Measurements from ENCODE around the gene NAB1. TPM values are rescaled to one million over a fixed set of nuclear protein-coding genes. Genes with fewer than 3 reads are reported as not detected.

The NAB1 gene
- total RNA-seq, 1 donor from 2014 or later, result 71.5 TPM

DNA sequence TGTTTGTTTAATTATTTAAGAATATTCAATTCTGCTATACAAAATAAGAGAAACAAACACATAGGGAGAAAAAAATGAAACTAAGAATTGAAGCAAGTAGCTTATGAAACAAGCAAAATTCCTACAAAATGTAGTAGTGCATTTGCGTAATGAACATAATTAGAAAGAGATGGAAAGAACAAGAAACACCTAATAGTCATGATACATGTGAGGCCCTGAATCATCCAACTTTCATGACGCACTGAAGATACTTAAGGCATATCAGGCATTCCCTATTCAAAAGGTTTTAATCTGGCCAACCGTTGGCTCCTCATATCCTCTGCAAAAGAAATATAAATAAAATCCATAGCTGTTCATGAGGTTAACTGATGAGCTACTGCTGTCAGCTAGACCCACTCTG, 14.5 kb upstream of the NAB1 start:
- H4K20me1 ChIP-seq (ENCODE audit: low read depth), result no peaks in the 10 kb centered on the region
- Mint-ChIP-seq H3K36me3 (no peaks in the 10 kb centered on the region), H3K27ac (no peak overlapping the region)

DNA sequence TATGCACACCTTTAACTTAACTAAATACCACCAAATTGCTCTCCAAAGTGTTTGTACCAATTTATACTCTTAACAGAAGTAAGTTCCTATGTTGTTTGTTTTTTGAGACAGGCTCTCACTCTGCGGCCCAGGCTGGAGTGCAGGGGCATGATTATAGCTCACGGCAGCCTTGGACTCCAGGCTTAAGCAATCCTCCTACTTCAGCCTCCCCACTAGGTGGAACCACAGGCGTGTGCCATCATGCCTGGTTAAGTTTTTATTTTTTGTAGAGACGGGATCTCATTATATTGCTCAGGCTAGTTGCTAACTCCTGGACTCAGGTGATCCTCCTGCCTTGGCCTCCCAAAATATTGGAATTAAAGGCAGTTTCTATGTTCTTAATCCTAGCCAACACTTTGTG, 13.1 kb upstream of the NAB1 start:
- no peaks in the 10 kb centered on the region for H3K9me3 Mint-ChIP-seq
- no peaks in the 10 kb centered on the region for H4K20me1 ChIP-seq (ENCODE audit: low read depth)
- no peak overlapping the region for H3K27ac ChIP-seq
- TF ChIP-seq EZH2 (IDR thresholded peaks at IDR 0.05), result no peak
- TF ChIP-seq, protein P1, sequence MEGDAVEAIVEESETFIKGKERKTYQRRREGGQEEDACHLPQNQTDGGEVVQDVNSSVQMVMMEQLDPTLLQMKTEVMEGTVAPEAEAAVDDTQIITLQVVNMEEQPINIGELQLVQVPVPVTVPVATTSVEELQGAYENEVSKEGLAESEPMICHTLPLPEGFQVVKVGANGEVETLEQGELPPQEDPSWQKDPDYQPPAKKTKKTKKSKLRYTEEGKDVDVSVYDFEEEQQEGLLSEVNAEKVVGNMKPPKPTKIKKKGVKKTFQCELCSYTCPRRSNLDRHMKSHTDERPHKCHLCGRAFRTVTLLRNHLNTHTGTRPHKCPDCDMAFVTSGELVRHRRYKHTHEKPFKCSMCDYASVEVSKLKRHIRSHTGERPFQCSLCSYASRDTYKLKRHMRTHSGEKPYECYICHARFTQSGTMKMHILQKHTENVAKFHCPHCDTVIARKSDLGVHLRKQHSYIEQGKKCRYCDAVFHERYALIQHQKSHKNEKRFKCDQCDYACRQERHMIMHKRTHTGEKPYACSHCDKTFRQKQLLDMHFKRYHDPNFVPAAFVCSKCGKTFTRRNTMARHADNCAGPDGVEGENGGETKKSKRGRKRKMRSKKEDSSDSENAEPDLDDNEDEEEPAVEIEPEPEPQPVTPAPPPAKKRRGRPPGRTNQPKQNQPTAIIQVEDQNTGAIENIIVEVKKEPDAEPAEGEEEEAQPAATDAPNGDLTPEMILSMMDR (IDR thresholded peaks at IDR 0.05), result no peak
- no peak for TF ChIP-seq EZH2phosphoT487 (IDR thresholded peaks at IDR 0.05)
- no peaks in the 10 kb centered on the region for H3K9me3 ChIP-seq (ENCODE audit: low read depth)
- DNase-seq (ENCODE audit: low spot score), result no peak
- peaks cover 2% of the 10 kb centered on the region for H3K27me3 Mint-ChIP-seq (ENCODE audit: insufficient read depth, low read depth)
- no peaks in the 10 kb centered on the region for H3K79me2 ChIP-seq (ENCODE audit: low read depth)
- no peak overlapping the region for H3K4me3 ChIP-seq
- no peak overlapping the region for H3K27ac Mint-ChIP-seq
- no peak overlapping the region for H3K9ac ChIP-seq
- H3K4me3 Mint-ChIP-seq, result no peak overlapping the region
- no peak overlapping the region for H3K4me2 ChIP-seq
- H2AFZ ChIP-seq (replicated peaks), result no peak overlapping the region
- H3K36me3 ChIP-seq, result no peaks in the 10 kb centered on the region
- H3K27me3 ChIP-seq, result no peaks in the 10 kb centered on the region
- no peaks in the 10 kb centered on the region for H3K4me1 ChIP-seq
- H3F3A ChIP-seq (ENCODE audit: low read depth), result no peaks in the 10 kb centered on the region
- no peaks in the 10 kb centered on the region for H3K36me3 Mint-ChIP-seq
- H3K4me1 Mint-ChIP-seq, result peaks cover 22% of the 10 kb centered on the region

More for the DNA sequence above, 14.5 kb upstream of the NAB1 start:
- H3K27me3 Mint-ChIP-seq (ENCODE audit: insufficient read depth, low read depth), result peaks cover 2% of the 10 kb centered on the region
- Histone ChIP-seq H3F3A (ENCODE audit: low read depth) (no peaks in the 10 kb centered on the region), H3K27me3 (no peaks in the 10 kb centered on the region), H3K36me3 (no peaks in the 10 kb centered on the region), H3K79me2 (ENCODE audit: low read depth) (no peaks in the 10 kb centered on the region), H3K9ac (no peak overlapping the region), H3K27ac (no peak overlapping the region), H3K9me3 (ENCODE audit: low read depth) (no peaks in the 10 kb centered on the region), H3K4me2 (no peak overlapping the region), H3K4me3 (no peak overlapping the region), H2AFZ (replicated peaks) (no peak overlapping the region), H3K4me1 (no peaks in the 10 kb centered on the region)
- DNase-seq (ENCODE audit: low spot score), result no peak
- no peak for TF ChIP-seq EZH2 (IDR thresholded peaks at IDR 0.05)
- TF ChIP-seq, protein P1 (IDR thresholded peaks at IDR 0.05), result no peak
- no peak for TF ChIP-seq EZH2phosphoT487 (IDR thresholded peaks at IDR 0.05)
- H3K4me3 Mint-ChIP-seq, result no peak overlapping the region
- peaks cover 22% of the 10 kb centered on the region for H3K4me1 Mint-ChIP-seq
- no peaks in the 10 kb centered on the region for H3K9me3 Mint-ChIP-seq

DNA sequence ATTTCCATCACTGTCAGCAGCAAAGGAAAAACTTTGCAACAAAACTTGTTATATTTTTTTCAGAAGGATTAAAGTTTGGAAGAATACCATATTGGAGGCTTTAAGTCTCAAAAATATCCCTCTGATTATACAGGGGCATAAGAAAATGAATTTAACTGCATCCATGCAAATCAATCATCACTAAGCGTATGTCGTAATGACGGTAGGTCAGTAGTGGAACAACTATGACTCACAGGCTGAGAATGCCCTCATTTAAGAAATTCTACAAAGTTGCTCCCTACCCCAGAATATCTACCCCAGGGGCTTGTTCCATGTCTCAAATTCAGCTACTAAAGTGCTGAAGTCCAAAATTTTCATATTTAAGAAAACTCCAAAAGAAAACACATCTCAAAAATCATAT, 12.5 kb upstream of the NAB1 start:
- H3K27ac ChIP-seq, result no peak overlapping the region
- Mint-ChIP-seq H3K4me1 (peaks cover 22% of the 10 kb centered on the region), H3K36me3 (no peaks in the 10 kb centered on the region), H3K27me3 (ENCODE audit: insufficient read depth, low read depth) (peaks cover 2% of the 10 kb centered on the region), H3K27ac (no peak overlapping the region), H3K9me3 (no peaks in the 10 kb centered on the region), H3K4me3 (no peak overlapping the region)
- H3K27me3 ChIP-seq, result no peaks in the 10 kb centered on the region
- no peaks in the 10 kb centered on the region for H3K36me3 ChIP-seq
- no peak overlapping the region for H3K9ac ChIP-seq
- H3K4me2 ChIP-seq, result no peak overlapping the region
- H2AFZ ChIP-seq (replicated peaks), result no peak overlapping the region
- H3F3A ChIP-seq (ENCODE audit: low read depth), result no peaks in the 10 kb centered on the region
- no peaks in the 10 kb centered on the region for H3K9me3 ChIP-seq (ENCODE audit: low read depth)
- H3K79me2 ChIP-seq (ENCODE audit: low read depth), result no peaks in the 10 kb centered on the region
- no peaks in the 10 kb centered on the region for H3K4me1 ChIP-seq
- TF ChIP-seq EZH2phosphoT487 (IDR thresholded peaks at IDR 0.05) (no peak), EZH2 (IDR thresholded peaks at IDR 0.05) (no peak)
- TF ChIP-seq, protein P1 (IDR thresholded peaks at IDR 0.05), result no peak
- no peak for DNase-seq (ENCODE audit: low spot score)
- H3K4me3 ChIP-seq, result no peak overlapping the region
- no peaks in the 10 kb centered on the region for H4K20me1 ChIP-seq (ENCODE audit: low read depth)
